Measurements from ENCODE around the gene NEMP2.

NEMP2 gene

DNA sequence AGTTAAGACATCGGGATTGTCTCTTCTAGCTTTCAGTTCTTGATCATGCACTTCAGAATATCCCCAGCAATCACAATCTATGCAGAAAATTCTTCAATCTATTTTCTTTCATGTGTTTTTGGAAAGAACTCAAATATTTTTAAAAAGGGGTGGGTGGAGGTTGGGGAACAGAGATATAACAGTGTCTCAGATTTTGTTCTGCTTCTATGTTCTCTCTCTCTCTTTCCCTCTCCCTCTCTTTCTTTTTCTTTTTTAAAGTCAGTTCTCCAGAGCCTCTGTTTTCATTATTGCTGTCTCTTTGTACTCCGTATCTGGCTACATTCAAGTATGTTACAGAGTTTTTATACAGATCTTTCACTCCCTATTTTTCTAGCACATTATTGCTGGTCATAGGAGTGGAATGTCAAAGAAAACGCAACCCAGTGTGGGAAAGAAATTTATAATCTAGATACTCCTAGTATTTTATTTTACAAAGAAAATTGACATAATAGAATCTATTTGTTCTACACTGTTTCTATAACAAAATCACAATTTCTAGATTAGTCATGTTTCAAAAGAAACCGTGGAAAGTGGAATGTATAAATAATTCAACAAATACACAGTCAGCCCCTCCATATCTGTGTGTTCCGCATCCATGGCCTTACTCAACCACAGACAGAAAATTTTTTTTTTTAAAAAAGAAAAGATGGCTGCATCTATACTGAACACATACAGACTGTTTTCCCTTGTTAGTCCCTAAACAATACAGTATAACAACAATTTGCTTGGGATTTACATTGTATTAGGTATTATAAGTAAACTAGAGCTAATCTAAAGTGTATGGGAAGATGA, 11.2 kb upstream of the NEMP2 start:
- H3K9me3 ChIP-seq = no peaks in the 10 kb centered on the region
- H3K4me3 ChIP-seq = no peak overlapping the region
- DNase-seq (ENCODE audit: low spot score in 2 of 2) = no peak
- in situ Hi-C loops (cut with MboI; ENCODE audit: low sequenced_read_pairs) = no loop called here
- no peaks in the 10 kb centered on the region for H3K27me3 ChIP-seq (ENCODE audit: low read depth)
- H3K4me1 ChIP-seq = no peaks in the 10 kb centered on the region
- no peaks in the 10 kb centered on the region for H3K36me3 ChIP-seq (replicated peaks)

DNA sequence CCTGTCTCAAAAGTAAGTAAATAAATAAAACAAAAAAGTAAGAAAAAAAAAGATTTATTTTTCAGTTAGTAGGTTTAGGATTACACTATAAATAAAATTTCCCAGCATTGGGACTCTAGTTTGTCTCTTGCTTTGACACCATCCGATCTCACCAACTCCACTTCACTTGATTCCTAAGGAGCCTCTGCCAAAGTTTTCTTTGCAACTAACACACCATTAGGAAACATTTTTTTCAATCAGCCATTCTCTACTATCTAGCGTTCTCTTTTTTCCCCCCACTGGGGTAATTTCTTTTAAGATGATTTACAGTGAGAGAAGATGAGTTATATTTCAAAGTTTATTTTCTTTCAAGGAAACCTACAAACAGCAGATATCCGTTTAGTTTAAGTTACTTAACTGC, 10.6 kb upstream of the NEMP2 start:
- DNase-seq (ENCODE audit: low spot score in 2 of 2) = no peak
- in situ Hi-C loops (cut with MboI; ENCODE audit: low sequenced_read_pairs) = no loop called here
- Histone ChIP-seq H3K4me1 (no peaks in the 10 kb centered on the region), H3K4me3 (no peak overlapping the region), H3K9me3 (peaks cover 4% of the 10 kb centered on the region; the same call in 1 of the 2 replicates), H3K27me3 (ENCODE audit: low read depth) (no peaks in the 10 kb centered on the region), H3K36me3 (replicated peaks) (no peaks in the 10 kb centered on the region)

DNA sequence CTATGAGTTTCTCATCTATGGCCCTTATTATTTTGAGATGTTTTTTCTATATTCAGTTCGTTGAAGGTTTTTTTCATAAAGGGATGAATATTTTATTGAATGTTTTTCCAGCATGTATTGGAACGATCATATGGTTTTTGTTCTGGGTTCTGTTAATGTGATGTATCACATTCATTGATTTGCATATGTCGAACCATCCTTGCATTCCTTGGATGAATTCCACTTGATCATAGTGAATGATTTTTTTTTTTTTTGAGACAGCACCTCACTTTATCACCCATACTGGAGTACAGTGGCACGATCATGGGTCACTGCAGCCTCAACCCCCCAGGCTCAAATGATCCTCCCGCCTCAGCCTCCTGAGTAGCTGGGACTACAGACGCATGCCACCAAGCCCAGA, 5.5 kb upstream of the NEMP2 start:
- peaks cover 9% of the 10 kb centered on the region; the same call in 1 of the 2 replicates for H3K9me3 ChIP-seq
- in situ Hi-C loops (cut with MboI; ENCODE audit: low sequenced_read_pairs) = no loop called here
- DNase-seq (ENCODE audit: low spot score in 2 of 2) = no peak
- H3K4me3 ChIP-seq = no peak overlapping the region
- no peaks in the 10 kb centered on the region for H3K36me3 ChIP-seq (replicated peaks)
- H3K4me1 ChIP-seq = no peaks in the 10 kb centered on the region
- H3K27me3 ChIP-seq (ENCODE audit: low read depth) = no peaks in the 10 kb centered on the region

DNA sequence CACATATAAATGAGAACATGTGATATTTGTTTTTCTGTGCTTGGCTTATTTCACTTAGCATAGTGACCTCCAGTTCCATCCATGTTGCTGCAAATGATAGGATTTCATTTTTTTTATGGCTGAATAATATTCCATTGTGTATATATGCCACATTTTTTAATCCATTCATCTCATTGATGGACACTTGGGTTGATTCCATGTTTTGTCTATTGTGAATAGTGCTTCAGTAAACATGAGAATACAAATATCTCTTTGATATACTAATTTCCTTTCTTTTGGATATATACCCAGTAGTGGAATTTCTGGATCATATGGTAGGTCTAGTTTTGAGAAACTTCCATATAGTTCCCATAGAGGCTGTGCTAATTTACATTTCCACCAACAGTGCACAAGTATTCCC, 3.7 kb upstream of the NEMP2 start:
- DNase-seq (ENCODE audit: low spot score in 2 of 2) = no peak
- no peaks in the 10 kb centered on the region for H3K36me3 ChIP-seq (replicated peaks)
- peaks cover 9% of the 10 kb centered on the region; the same call in 1 of the 2 replicates for H3K9me3 ChIP-seq
- in situ Hi-C loops (cut with MboI; ENCODE audit: low sequenced_read_pairs) = no loop called here
- peaks cover 6% of the 10 kb centered on the region for H3K4me1 ChIP-seq
- H3K4me3 ChIP-seq = no peak overlapping the region
- no peaks in the 10 kb centered on the region for H3K27me3 ChIP-seq (ENCODE audit: low read depth)

DNA sequence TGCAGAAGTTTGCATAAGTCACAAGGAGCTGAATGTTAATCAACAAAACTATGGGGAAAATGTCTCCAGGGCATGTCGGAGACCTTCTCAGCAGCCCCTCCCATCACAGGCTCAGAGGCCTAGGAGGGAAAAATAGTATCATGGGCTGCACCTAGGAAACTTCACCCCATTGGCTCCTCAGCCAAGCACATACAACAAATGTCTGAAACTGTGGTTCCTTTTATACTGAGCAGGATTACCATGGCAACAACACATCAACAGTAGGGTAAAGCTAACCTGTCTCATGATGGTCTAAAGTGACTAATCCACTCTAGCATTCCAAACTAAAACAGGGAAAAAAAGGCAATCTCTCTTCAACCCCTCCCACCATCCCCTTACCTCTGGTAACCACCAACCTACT, 3.2 kb upstream of the NEMP2 start:
- DNase-seq (ENCODE audit: low spot score in 2 of 2) = no peak
- in situ Hi-C loops (cut with MboI; ENCODE audit: low sequenced_read_pairs) = no loop called here
- Histone ChIP-seq H3K9me3 (peaks cover 9% of the 10 kb centered on the region; the same call in 1 of the 2 replicates), H3K36me3 (replicated peaks) (no peaks in the 10 kb centered on the region), H3K27me3 (ENCODE audit: low read depth) (no peaks in the 10 kb centered on the region), H3K4me1 (peaks cover 6% of the 10 kb centered on the region), H3K4me3 (no peak overlapping the region)

DNA sequence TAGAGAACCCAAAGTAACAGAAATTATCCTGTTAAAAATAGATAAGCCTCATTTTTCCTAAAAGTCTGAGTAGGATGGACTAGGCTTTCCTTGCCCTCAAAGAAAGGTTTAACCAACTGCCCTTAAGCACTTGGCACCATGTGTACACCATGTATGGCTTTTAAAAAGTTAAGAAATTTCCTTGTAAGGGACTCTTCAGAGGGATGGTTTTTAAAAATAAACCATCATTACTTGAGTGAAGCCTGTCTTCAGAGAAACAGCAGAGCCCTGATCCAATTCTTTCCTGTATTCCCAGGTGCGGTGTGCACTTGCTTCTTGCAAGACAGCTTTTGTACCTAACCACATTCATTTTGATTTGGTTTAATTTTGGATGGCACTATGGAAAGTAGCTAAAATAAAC, 1.1 kb upstream of the NEMP2 start:
- in situ Hi-C loops (cut with MboI; ENCODE audit: low sequenced_read_pairs) = no loop called here
- no peaks in the 10 kb centered on the region for H3K36me3 ChIP-seq (replicated peaks)

DNA sequence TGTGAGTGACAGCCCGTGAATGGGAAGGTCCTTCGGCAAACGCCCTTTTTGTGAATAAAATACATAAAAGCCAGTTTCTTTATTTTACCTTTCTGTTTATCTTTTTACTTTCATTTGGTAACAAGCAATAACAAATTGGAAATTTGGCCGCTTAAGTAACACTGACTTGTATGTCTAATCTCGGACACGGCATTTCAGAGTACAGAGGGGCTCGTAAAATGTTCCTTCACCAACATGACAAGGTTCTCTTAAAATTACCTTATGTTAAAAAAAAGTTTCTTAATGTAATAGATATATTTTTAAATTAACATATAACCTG, 558 bp upstream of the NEMP2 start:
- no peak for DNase-seq (ENCODE audit: low spot score in 2 of 2)
- H3K36me3 ChIP-seq (replicated peaks) = no peaks in the 10 kb centered on the region
- in situ Hi-C loops (cut with MboI; ENCODE audit: low sequenced_read_pairs) = no loop called here
- peaks cover 6% of the 10 kb centered on the region for H3K4me1 ChIP-seq
- H3K9me3 ChIP-seq = peaks cover 5% of the 10 kb centered on the region; the same call in 1 of the 2 replicates
- H3K4me3 ChIP-seq = peak overlapping the region; percentile 48
- no peaks in the 10 kb centered on the region for H3K27me3 ChIP-seq (ENCODE audit: low read depth)

More for the DNA sequence above, 1.1 kb upstream of the NEMP2 start:
- no peaks in the 10 kb centered on the region for H3K27me3 ChIP-seq (ENCODE audit: low read depth)
- H3K4me1 ChIP-seq = peaks cover 6% of the 10 kb centered on the region
- H3K9me3 ChIP-seq = peaks cover 8% of the 10 kb centered on the region; the same call in 1 of the 2 replicates
- H3K4me3 ChIP-seq = peak overlapping the region; percentile 48
- no peak for DNase-seq (ENCODE audit: low spot score in 2 of 2)

DNA sequence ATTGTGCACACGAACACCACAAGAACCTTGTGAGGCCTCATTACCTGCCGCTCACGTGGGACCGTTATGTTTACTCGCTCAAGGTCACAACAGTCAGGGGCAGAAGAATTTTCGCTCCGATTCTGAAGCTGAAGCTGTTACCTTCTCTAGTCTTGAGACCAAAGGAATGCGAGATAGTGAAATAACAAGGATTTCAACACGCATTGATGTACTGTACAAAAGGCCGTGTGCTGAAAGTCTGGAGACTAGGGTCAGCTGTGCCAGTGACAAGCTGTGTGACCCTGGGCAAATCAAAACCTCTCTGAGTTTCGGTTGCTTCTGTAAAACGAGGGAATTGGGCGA, 583 bp downstream of the NEMP2 start:
- Histone ChIP-seq H3K4me1 (peaks cover 6% of the 10 kb centered on the region), H3K36me3 (replicated peaks) (no peaks in the 10 kb centered on the region), H3K4me3 (peak overlapping the region; percentile 48), H3K9me3 (peaks cover 3% of the 10 kb centered on the region; the same call in 1 of the 2 replicates), H3K27me3 (ENCODE audit: low read depth) (no peaks in the 10 kb centered on the region)
- in situ Hi-C loops (cut with MboI; ENCODE audit: low sequenced_read_pairs) = no loop called here
- DNase-seq (ENCODE audit: low spot score in 2 of 2) = no peak

DNA sequence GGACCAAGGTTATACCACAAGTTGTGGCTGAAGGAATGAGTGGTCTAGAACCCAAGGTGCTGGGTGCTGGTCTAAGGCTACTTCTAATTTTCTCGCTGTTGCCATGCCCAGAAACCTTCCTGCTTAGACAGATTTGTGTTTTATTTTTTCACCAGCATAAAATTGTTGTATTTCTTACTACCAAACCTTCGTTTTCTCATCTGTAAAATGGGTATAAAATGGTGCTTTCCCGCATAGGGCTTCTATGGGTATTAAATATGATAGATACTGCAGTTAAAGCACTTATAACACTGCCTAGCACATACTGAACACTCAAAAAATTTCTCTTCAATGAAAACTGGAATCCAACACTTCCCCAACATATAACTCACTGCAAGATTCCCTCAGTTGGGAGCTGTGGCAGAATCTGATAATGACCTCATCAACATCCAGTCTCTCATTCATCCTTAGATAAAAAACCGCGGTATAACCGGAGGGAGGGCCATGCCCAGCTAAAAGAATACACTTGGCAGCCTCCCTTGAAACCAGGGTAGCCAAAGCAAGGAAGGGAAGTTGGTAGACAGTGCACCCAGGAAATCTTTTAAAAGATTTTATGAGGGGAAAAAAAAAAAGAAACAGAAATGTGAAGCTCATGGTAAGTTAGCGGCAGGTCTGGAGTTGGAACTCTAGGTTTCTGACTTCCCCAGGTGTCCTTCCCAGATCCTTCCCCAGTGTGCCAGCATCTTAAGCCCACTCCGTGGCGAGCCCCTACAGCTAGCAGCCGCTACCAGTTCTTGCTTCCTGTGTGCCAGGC, 1.2 kb downstream of the NEMP2 start:
- DNase-seq (ENCODE audit: low spot score in 2 of 2) = peak in 1 of 2 experiments; percentile 13
- in situ Hi-C loops (cut with MboI; ENCODE audit: low sequenced_read_pairs) = no loop called here
- Histone ChIP-seq H3K36me3 (replicated peaks) (no peaks in the 10 kb centered on the region), H3K4me1 (peaks cover 6% of the 10 kb centered on the region), H3K27me3 (ENCODE audit: low read depth) (no peaks in the 10 kb centered on the region), H3K4me3 (peak overlapping the region; percentile 48), H3K9me3 (no peaks in the 10 kb centered on the region; the same call in 1 of the 2 replicates)

DNA sequence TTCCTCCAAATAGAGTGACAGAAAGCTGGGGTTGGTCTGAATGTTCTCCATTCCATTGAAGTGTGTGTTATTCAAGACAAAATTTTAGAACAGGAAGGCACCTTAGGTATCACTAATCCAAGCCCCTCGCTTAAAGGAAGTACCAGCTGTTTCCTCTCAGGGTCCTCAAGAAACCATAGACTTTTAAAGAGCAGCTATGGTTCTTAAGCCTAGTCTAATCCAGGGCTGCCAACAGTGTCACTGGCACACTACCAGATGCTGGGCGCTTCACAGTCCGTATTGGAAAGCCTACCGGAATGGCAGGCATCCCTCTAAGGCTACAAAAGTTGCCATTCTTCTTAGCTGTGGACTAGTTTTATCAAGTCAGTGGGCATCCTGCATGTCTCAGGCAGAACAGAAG, 1.9 kb downstream of the NEMP2 start:
- H3K9me3 ChIP-seq = no peaks in the 10 kb centered on the region
- H3K4me1 ChIP-seq = peaks cover 6% of the 10 kb centered on the region
- no peaks in the 10 kb centered on the region for H3K36me3 ChIP-seq (replicated peaks)
- in situ Hi-C loops (cut with MboI; ENCODE audit: low sequenced_read_pairs) = no loop called here
- no peaks in the 10 kb centered on the region for H3K27me3 ChIP-seq (ENCODE audit: low read depth)
- H3K4me3 ChIP-seq = no peak overlapping the region
- no peak for DNase-seq (ENCODE audit: low spot score in 2 of 2)

DNA sequence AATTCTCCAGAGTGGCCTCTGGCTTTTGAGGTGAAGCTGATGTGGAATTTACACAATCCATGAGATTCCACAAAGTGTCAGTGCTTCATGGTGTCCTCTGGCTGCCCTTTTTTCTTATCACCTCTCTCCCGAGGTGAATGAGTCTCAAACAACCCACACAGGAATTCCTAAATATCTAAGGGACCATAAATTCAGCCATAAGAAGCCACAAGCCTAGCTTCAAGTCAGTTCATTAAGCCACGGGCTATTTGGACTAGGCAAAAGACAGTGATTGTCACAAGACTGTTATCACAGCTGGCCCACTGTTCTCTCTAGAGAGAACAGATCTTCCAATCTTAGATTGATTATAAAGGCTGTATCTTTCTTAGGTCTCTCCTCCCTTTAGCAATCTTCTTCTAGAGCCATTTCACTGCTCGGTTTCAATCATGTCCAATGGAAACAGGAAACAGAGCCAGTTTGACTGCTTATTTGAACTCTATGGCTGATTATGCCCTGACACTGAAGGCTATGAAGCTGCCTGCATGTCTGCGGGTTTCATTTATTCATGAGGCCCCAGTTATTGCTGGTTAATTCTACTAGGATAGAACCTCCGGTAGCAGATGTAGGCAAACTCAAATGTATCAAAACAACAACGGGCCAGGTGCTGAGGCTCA, 4.1 kb downstream of the NEMP2 start:
- no peak overlapping the region for H3K4me3 ChIP-seq
- peaks cover 6% of the 10 kb centered on the region for H3K4me1 ChIP-seq
- no peaks in the 10 kb centered on the region for H3K27me3 ChIP-seq (ENCODE audit: low read depth)
- H3K9me3 ChIP-seq = no peaks in the 10 kb centered on the region
- in situ Hi-C loops (cut with MboI; ENCODE audit: low sequenced_read_pairs) = no loop called here
- no peak for DNase-seq (ENCODE audit: low spot score in 2 of 2)
- H3K36me3 ChIP-seq (replicated peaks) = no peaks in the 10 kb centered on the region

DNA sequence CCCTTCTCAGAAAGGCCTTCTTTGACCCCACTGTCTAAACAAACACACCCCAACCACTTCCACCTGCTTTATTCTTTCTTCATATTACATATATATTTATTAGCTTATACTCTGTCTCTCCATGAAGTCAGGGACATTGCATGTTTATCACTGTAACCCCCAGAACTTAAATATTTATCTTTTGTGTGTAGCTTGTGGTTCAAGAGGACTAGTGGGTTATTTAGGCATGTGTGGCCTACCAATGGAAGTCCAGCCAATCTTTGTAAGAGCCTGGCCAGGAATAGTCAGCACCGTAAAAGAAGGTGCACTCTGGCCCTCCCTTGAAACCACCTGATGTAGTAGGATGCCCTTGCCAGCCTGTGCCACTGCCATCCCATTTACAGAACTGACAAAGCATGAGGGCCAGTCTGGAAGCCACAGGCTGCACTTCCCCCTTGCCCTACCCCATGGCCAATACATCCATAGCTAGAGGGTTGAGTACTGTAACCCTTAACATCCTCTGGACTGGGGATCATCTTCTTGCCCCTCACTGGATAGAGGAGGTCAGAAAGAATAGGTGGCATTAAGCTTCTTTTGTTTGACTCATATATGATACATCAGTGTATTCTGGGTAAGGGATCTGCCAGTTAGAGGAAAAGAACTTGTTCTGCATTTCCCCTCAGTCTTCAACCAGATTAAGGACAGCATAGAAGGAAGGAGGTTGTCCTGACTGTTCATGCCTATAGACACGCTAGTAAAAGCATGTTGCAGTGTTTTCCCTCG, 4.9 kb downstream of the NEMP2 start:
- in situ Hi-C loops (cut with MboI; ENCODE audit: low sequenced_read_pairs) = no loop called here
- no peaks in the 10 kb centered on the region for H3K9me3 ChIP-seq
- H3K4me3 ChIP-seq = no peak overlapping the region
- H3K27me3 ChIP-seq (ENCODE audit: low read depth) = no peaks in the 10 kb centered on the region
- DNase-seq (ENCODE audit: low spot score in 2 of 2) = no peak
- H3K36me3 ChIP-seq (replicated peaks) = no peaks in the 10 kb centered on the region
- peaks cover 6% of the 10 kb centered on the region for H3K4me1 ChIP-seq

DNA sequence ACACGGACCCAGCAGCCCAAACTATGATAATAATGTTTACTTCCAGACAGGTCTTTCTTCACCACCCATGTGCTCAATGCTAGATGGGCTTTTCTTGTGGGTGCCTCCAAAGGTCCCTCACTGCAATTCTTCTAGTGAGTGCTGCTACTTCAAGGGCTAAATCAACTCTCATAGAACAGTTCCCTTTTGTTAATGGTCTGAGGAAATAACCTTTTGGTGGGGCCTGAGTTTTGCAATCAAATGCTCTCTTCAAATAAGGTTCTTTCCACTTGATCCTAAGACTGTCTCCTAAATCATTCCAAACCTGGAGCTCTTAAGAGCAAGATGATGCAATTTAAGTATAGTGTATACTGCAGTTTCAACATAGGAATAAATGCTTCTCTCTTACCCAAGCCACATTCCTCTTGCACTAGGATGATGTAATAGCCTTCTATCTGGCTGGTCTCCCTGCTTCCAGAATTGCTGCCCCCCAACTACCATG, 6.0 kb downstream of the NEMP2 start:
- Histone ChIP-seq H3K4me3 (no peak overlapping the region), H3K9me3 (no peaks in the 10 kb centered on the region), H3K4me1 (no peaks in the 10 kb centered on the region), H3K27me3 (ENCODE audit: low read depth) (no peaks in the 10 kb centered on the region), H3K36me3 (replicated peaks) (no peaks in the 10 kb centered on the region)
- in situ Hi-C loops (cut with MboI; ENCODE audit: low sequenced_read_pairs) = no loop called here
- DNase-seq (ENCODE audit: low spot score in 2 of 2) = no peak
